Activated T-helper 17 cell treated with anti-CD3 and anti-CD28 coated beads, Interleukin-2, amount 50 U/mL, for 72 hours (primary cell): ENCODE results near the gene HHIPL1. TPM values are rescaled to one million over a fixed set of nuclear protein-coding genes. Genes with fewer than 3 reads are reported as not detected.

Source experiments
- ATAC-seq: fragments of 150-1000 bp; cut with Tn5 transposase; replicated peaks from 2 replicates; pipeline ENCODE4 v1.10.0; 2021; ENCODE audit warnings: mild to moderate bottlenecking, moderate library complexity
- H3K27ac Mint-ChIP-seq: one replicate; pipeline ENCODE4 v1.8.0; 2022; ENCODE audit warnings: mixed read lengths
- H3K27me3 Mint-ChIP-seq: one replicate; pipeline ENCODE4 v1.8.0; 2022; ENCODE audit warnings: mixed read lengths
- H3K36me3 Mint-ChIP-seq: one replicate; pipeline ENCODE4 v1.8.0; 2022; ENCODE audit warnings: low read depth, mild to moderate bottlenecking, mixed read lengths
- H3K4me1 Mint-ChIP-seq: one replicate; pipeline ENCODE4 v1.8.0; 2022; ENCODE audit warnings: mixed read lengths
- H3K4me3 Mint-ChIP-seq: one replicate; pipeline ENCODE4 v1.8.0; 2022; ENCODE audit warnings: mild to moderate bottlenecking, mixed read lengths
- H3K9me3 Mint-ChIP-seq: one replicate; pipeline ENCODE4 v1.8.0; 2022; ENCODE audit warnings: mixed read lengths
- total RNA-seq, 2 donors: library from RNA; stranded (reverse); gene quantifications; one replicate each; pipeline ENCODE4 v1.2.3, GENCODE V29; 2022

HHIPL1 gene
- total RNA-seq, 2 donors from 2014 or later: 0.19 TPM; not detected in 1

DNA sequence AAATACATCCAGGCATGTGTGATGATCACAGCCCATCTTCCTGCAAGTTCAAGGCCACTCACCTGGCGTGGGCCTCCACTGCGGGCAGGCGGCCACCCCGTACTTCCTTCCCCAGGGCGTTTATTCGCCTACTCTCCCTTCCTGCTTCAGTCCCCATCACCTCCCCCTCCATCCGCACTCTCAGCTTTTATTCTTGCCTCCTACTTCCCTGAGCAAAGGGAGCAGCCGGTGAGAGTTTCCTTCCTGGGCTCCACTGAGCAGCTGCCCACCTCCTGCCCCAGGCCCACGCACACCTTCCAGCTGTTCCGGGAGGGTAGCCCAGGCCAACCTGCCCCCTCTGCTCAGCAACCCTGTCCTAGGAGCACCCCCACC, 43.3 kb downstream of the HHIPL1 start:
- Mint-ChIP-seq H3K9me3 (no peaks in the 10 kb centered on the region), H3K27me3 (peaks cover 17% of the 10 kb centered on the region), H3K27ac (no peak overlapping the region), H3K36me3 (no peaks in the 10 kb centered on the region), H3K4me3 (no peak overlapping the region), H3K4me1 (peaks cover 5% of the 10 kb centered on the region)
- ATAC-seq: no peak

DNA sequence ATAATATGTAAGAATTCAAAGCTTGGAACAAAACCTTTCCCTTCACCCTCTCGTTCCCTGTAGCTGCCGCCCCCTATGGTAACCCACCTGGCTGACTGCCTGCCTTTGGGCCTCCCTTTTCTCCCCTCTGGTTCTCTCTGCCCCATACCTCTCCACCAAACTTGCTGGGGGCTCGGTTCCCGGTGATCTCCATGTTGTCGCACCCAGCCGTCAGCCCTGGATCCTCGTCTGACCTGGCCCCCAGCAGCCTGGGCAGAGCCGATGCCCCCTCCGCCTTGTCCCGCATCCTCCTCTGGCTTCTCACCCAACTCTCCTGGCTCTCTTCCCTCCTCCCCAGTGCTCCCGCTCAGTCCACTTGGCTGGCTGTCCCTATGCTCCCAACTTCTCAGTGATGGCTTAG, 43.7 kb downstream of the HHIPL1 start:
- Mint-ChIP-seq H3K27me3 (peaks cover 17% of the 10 kb centered on the region), H3K36me3 (no peaks in the 10 kb centered on the region), H3K4me3 (no peak overlapping the region), H3K4me1 (peaks cover 5% of the 10 kb centered on the region), H3K9me3 (no peaks in the 10 kb centered on the region), H3K27ac (no peak overlapping the region)
- ATAC-seq: no peak

DNA sequence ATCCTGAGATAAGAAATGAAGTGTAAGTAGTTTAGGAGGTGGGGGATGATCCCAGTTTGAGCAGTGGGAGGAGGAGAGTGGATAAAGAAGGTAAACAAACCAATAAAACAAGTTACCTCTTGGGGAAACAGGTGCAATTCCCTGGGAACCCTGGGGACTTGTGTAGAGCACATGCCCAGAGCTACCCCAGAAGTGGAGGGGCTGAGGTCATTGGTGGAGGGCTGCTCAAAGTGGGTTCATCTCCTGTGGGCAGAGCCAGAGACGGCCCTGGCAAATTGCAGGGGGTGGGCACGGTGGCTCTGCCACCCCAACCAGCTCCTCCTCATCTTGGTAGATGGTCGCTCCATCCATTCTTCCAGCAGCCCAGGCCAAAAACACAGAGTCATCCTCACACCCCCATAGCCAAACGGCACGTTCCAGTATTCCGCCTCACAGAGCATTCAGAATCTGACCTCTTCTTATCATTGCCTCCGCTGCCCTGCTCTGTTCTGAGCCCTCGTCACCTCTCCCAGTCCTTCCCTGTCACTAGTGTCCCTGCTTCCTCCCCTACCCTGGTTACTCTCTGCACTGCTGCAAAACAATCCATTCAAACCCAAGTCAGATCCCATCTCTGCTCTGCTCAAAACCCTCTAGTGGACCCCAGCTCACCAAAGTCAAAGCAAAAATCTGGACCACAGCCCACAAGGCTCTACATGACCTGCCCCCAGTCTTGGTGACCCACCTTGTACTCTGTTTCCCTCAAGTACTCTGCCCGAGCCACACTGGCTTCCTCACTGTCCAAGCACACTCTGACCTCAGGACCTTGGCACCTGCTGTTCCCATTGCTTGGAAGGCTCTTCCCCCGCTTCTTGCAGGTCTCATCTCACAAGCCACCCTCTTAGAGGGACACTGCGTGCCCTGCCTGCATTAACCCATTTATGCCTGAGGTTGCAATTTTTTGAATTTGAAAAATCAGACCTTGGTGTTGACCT, 44.6 kb downstream of the HHIPL1 start:
- Mint-ChIP-seq H3K4me3 (no peak overlapping the region), H3K9me3 (no peaks in the 10 kb centered on the region), H3K27ac (no peak overlapping the region), H3K27me3 (peaks cover 17% of the 10 kb centered on the region), H3K36me3 (no peaks in the 10 kb centered on the region), H3K4me1 (peaks cover 5% of the 10 kb centered on the region)
- ATAC-seq: no peak

DNA sequence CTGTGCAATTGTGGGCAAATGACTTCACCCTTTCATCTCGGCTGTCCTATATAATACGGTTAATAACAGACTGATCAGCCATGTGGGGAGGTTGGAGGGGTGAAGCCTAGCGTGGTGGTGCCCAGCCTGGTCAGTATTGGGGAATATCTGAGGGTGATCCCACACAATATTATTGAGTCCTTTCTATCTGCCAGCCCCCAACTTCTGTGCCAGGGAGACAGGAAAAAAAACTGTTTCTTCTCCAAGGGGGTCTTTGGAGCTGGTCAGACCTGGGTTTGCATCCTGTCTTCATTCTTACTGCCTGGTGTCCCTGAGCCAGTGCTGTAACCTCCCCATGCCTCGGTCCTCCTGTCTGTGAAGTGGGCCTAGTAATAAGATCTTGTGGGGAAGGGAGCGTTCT, 45.7 kb downstream of the HHIPL1 start:
- Mint-ChIP-seq H3K4me3 (no peak overlapping the region), H3K4me1 (peaks cover 5% of the 10 kb centered on the region), H3K9me3 (no peaks in the 10 kb centered on the region), H3K36me3 (no peaks in the 10 kb centered on the region), H3K27ac (no peak overlapping the region), H3K27me3 (peaks cover 17% of the 10 kb centered on the region)
- ATAC-seq: no peak

DNA sequence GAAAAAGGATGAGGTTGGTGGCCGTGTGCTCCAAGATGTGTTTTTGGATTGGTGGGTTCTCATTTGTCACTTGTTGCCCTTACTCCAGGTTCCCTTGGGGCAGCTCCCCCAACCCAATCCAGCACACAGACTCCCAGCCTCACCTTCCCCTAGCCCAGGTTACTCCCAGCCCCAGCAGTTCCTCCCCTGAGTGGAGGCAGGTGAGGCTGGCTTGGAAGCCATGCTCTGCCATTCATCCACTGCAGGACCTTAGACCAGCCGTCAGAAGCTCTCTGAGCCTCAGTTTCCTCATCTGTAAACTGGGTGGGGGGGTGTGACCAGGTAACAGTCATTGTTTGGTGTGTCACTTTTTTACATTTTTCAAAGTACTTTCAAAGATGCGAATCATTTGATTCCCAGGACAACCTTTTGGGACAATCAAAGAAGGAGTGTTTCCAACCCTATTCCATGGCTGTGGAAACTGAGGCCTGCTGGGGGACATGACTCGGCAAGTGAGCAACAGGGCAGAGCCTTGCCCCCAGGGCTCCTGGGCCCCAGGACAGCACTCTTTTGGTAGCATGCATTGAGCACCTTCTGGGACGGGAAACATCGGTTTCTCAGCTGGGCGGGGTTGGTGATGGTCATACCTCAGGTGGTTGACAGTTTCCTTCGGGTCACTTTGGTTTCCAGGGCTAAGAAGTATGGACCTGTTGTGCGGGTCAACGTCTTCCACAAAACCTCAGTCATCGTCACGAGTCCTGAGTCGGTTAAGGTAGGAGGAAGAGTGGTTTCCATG, 46.4 kb downstream of the HHIPL1 start:
- no peaks in the 10 kb centered on the region for H3K9me3 Mint-ChIP-seq
- H3K27ac Mint-ChIP-seq: no peak overlapping the region
- no peaks in the 10 kb centered on the region for H3K36me3 Mint-ChIP-seq
- H3K27me3 Mint-ChIP-seq: peaks cover 17% of the 10 kb centered on the region
- ATAC-seq: no peak
- no peak overlapping the region for H3K4me3 Mint-ChIP-seq
- H3K4me1 Mint-ChIP-seq: peaks cover 5% of the 10 kb centered on the region

DNA sequence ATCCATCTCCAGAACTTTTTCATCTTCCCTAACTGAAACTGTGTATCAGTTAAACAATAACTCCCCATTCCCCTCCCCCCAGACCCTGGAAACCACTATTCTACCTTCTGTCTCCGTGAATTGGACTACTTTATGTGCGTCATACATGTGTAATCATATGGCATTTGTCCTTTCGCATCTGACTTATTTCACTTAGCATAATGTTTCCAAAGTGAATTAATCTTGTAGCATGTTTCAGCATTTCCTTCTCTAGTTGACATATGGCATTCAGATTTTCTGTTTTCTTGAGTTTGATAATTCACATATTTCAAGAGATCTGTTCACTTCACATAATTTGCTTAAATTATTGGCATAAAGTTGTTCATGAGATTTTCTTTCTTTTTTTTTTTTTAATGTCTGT, 49.0 kb downstream of the HHIPL1 start:
- H3K4me3 Mint-ChIP-seq: no peak overlapping the region
- ATAC-seq: no peak
- peaks cover 15% of the 10 kb centered on the region for H3K27me3 Mint-ChIP-seq
- peaks cover 2% of the 10 kb centered on the region for H3K4me1 Mint-ChIP-seq
- no peaks in the 10 kb centered on the region for H3K9me3 Mint-ChIP-seq
- no peak overlapping the region for H3K27ac Mint-ChIP-seq
- no peaks in the 10 kb centered on the region for H3K36me3 Mint-ChIP-seq

DNA sequence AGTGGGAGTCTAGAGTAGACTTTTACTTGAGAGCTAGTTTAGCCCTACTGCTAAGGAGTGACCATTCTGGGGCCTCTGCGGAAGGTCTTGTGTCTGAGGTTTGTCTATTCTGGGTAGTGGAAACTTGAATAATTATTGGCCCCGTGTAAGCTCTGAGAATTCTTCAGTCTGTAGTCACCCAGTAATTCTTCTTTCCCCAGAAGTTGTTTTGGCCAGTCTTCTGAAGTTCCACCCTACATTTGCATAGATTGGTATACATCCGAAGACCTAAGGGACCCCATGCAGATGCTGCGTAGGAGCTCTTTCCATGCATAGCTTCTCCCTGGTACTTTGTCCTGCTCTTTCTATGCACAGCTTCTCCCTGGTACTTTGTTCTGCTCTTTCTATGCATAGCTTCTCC, 52.0 kb downstream of the HHIPL1 start:
- Mint-ChIP-seq H3K27ac (no peak overlapping the region), H3K4me1 (no peaks in the 10 kb centered on the region), H3K4me3 (no peak overlapping the region), H3K36me3 (no peaks in the 10 kb centered on the region), H3K27me3 (peaks cover 6% of the 10 kb centered on the region), H3K9me3 (no peaks in the 10 kb centered on the region)
- no peak for ATAC-seq

DNA sequence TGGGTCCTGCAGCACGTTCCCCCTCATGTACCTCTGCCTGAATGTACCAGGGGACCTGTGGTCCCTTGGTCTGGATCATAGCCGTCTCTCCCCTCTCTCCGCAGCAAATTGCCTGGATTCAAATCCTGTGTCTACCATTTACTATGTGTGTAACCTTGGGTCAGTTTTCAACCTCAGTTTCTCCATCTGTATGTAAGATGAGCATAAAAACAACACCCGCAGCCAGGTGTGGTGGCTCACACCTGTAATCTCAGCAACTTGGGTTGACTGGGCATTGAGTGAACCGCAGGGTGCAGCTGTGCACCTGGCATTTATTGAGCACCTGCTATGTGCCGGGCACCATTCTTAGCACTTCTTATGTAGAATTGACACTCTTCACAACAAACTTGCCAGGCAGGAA, 53.3 kb downstream of the HHIPL1 start:
- H3K9me3 Mint-ChIP-seq: peaks cover 5% of the 10 kb centered on the region
- H3K36me3 Mint-ChIP-seq: no peaks in the 10 kb centered on the region
- no peak overlapping the region for H3K27ac Mint-ChIP-seq
- no peak for ATAC-seq
- peaks cover 9% of the 10 kb centered on the region for H3K27me3 Mint-ChIP-seq
- H3K4me3 Mint-ChIP-seq: no peak overlapping the region
- H3K4me1 Mint-ChIP-seq: no peaks in the 10 kb centered on the region

DNA sequence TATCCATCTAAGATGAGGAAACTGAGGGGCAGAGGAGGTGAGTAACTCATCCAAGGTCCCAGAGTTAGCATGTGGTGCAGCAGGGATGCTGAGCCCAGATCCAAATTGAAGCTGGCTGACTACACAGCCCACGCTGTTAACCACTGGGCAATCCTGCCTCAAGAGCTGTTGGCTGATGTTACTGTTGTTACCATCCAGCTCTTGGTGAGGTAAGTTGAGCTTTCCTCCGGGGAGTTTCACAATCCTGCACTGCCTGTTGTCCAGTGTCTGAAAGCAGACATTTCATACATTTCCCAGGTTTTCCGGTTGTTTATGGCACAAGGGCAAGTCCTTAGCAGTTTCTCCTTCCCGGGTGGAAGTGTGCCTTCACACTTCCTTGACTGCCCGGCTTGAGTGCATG, 53.7 kb downstream of the HHIPL1 start:
- no peak for ATAC-seq
- Mint-ChIP-seq H3K27ac (no peak overlapping the region), H3K4me1 (no peaks in the 10 kb centered on the region), H3K27me3 (peaks cover 13% of the 10 kb centered on the region), H3K36me3 (no peaks in the 10 kb centered on the region), H3K9me3 (peaks cover 9% of the 10 kb centered on the region), H3K4me3 (no peak overlapping the region)

DNA sequence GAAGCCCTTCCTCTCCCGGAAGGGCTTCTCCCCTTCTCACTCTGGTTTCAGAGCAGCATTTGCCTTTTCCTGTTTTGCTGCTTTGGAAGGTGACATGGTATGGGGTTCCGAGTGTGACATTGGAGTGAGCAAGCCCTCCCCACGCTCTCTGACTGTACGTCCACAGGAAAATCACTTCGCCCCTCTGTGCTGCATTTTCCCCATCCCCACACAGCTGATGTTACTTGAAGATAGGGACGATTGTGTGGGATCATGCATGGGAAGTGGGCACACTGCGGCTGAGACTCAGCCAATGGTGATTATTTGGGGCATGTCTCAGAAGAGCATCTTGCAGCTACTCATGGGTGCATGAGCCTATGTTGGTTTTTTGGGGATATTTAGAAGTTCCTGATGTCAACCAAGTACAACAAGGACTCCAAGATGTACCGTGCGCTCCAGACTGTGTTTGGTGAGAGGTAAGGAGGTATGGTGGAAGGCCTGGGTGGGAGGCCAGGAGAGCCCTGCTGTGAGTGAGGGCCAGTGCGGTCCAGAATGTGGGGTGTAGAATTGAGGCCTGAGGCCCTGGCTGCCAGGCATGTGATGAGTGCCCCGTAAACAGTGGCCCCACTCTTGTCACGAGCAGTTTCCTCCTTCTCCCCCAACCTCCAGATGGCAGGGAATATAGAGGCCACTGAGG, 54.3 kb downstream of the HHIPL1 start:
- no peak for ATAC-seq
- H3K27ac Mint-ChIP-seq: no peak overlapping the region
- peaks cover 13% of the 10 kb centered on the region for H3K27me3 Mint-ChIP-seq
- H3K4me3 Mint-ChIP-seq: no peak overlapping the region
- no peaks in the 10 kb centered on the region for H3K4me1 Mint-ChIP-seq
- H3K9me3 Mint-ChIP-seq: peaks cover 11% of the 10 kb centered on the region
- no peaks in the 10 kb centered on the region for H3K36me3 Mint-ChIP-seq

DNA sequence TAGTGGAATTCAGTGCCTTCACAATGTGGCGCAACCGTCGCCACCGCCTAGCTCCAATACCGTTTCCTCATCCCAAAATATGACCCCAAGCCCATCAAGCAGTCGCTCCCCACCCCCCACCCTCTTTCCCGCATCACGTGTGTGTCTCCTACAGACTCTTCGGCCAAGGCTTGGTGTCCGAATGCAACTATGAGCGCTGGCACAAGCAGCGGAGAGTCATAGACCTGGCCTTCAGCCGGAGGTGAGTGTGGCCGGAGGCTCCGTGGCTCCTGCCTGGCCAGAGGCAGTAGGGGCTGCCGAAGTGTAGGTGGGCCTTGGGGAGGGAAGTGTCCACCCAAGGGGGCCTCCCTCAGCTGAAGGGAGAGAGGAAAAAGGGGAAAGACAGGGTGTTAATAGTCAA, 54.9 kb downstream of the HHIPL1 start:
- Mint-ChIP-seq H3K27ac (no peak overlapping the region), H3K4me3 (no peak overlapping the region), H3K4me1 (no peaks in the 10 kb centered on the region), H3K36me3 (no peaks in the 10 kb centered on the region), H3K9me3 (peaks cover 17% of the 10 kb centered on the region), H3K27me3 (peaks cover 20% of the 10 kb centered on the region)
- no peak for ATAC-seq

DNA sequence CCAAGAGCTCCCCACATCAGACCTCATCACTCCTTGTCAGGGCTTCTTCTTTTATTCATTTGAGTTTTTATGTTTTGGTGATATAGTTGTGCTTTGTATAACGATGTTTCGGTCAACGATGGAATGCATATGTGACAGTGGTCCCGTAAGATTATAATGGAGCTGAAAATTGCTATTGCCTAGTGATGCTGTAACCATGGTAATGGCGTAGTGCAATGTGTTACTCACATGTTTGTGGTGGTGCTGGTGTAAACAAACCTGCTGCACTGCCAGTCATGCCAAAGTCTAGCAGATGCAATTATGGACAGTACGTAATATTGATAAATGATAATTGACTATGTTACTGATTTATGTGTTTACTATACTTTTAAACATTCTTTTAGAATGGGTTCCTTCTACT, 55.5 kb downstream of the HHIPL1 start:
- Mint-ChIP-seq H3K27ac (no peak overlapping the region), H3K9me3 (peaks cover 17% of the 10 kb centered on the region), H3K4me3 (no peak overlapping the region), H3K36me3 (no peaks in the 10 kb centered on the region), H3K4me1 (no peaks in the 10 kb centered on the region), H3K27me3 (peaks cover 20% of the 10 kb centered on the region)
- no peak for ATAC-seq

DNA sequence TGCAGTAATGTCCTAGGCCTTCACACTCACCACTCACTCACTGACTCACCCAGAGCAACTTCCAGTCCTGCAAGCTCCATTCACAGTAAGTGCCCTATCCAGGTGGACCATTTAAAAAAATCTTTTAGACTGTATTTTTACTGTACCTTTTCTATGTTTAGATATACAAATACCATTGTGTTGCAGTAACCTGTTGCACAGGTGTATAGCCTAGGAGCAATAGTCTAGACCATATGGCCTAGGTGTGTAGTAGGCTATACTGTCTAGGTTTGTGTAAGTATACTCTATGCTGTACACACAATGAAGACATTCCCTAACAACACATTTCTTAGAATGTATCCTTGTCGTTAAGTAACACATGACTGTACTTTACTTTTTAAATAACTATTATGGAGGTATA, 56.3 kb downstream of the HHIPL1 start:
- no peak overlapping the region for H3K4me3 Mint-ChIP-seq
- no peaks in the 10 kb centered on the region for H3K36me3 Mint-ChIP-seq
- H3K9me3 Mint-ChIP-seq: peaks cover 17% of the 10 kb centered on the region
- no peaks in the 10 kb centered on the region for H3K4me1 Mint-ChIP-seq
- no peak overlapping the region for H3K27ac Mint-ChIP-seq
- no peak for ATAC-seq
- H3K27me3 Mint-ChIP-seq: peaks cover 20% of the 10 kb centered on the region

DNA sequence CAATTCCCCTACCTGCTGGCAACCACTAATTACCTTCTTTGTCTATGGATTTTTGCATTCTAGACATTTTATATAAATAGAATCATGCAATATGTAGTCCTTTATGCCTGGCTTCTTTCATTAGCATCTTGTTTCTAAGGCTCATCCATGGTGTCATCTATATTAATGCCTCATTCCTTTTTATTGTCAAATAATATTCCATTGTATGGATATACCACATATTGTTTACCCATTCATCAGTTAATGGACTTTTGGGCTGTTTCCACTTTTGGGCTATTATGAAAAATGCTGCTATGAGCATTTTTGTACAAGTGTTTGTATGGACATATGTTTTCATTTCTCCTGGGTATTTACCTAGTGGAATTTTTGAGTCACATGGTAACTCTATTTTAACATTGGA, 57.2 kb downstream of the HHIPL1 start:
- ATAC-seq: no peak
- peaks cover 19% of the 10 kb centered on the region for H3K27me3 Mint-ChIP-seq
- no peak overlapping the region for H3K4me3 Mint-ChIP-seq
- no peaks in the 10 kb centered on the region for H3K4me1 Mint-ChIP-seq
- no peaks in the 10 kb centered on the region for H3K36me3 Mint-ChIP-seq
- no peak overlapping the region for H3K27ac Mint-ChIP-seq
- H3K9me3 Mint-ChIP-seq: peaks cover 17% of the 10 kb centered on the region
